ENCODE results near the gene LRRC2. TPM values are rescaled to one million over a fixed set of nuclear protein-coding genes. Genes with fewer than 3 reads are reported as not detected.

LRRC2 gene, protein sequence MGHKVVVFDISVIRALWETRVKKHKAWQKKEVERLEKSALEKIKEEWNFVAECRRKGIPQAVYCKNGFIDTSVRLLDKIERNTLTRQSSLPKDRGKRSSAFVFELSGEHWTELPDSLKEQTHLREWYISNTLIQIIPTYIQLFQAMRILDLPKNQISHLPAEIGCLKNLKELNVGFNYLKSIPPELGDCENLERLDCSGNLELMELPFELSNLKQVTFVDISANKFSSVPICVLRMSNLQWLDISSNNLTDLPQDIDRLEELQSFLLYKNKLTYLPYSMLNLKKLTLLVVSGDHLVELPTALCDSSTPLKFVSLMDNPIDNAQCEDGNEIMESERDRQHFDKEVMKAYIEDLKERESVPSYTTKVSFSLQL
- total RNA-seq: 1 to 10 TPM; 2.0 to 8.3 TPM

DNA sequence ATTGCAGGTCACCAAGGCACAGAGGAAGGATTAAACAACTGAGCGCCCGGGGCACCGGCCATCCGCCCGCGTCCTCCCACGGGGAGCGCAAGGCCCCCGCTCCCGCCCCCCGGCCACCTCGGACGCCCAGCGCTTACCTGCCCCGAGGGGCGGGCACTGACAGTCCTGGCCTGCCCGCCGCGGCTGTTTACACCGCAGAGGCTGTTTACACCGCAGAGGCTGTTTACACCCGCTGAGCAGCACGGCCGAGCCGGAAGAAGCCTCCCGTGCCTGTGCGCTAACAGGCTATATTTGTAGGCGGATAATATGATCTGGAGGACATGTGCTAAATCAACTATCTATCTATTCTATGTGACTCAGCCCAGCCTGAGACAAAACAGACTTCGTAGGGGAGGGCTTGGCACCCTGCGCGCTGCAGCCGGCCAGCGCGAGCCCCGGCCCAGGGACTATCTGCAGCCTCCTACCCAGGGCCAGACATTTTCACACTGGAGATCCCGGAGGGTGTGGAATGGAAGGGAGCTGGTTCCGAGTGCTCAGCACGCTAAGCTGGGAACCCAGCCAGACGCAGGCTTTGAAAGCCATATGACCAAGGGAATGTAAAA lies at the start of gene LRRC2:
LRRC2 (minus strand) TSS at position 263 of the 602 bp plus-strand sequence. CDS start 14,711 bp downstream, outside the sequence.

DNA sequence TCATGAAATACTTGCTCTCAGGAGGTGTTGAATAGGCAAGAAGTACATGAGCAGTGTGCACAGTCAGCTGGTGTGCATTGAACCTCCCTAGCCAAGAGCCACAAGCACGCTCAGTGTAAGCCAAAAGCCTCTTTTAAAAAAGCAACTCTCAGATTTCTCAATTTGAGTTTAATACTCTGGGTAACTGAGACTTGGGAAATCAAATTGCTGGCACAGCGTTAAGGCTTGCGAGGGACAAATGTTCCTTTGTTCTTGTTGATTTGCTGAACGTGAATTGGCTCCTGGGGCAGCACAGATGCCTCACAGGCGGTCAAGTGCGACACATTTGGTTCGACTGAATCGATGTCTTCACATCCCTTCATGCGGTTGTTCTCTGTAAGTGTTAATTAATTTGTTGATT lies 46.2 kb upstream of the LRRC2 start, which contains the start of gene FAM240A:
FAM240A (plus strand) TSS at position 202 of the 400 bp plus-strand sequence; CDS start at position 361, 159 bp downstream.

DNA sequence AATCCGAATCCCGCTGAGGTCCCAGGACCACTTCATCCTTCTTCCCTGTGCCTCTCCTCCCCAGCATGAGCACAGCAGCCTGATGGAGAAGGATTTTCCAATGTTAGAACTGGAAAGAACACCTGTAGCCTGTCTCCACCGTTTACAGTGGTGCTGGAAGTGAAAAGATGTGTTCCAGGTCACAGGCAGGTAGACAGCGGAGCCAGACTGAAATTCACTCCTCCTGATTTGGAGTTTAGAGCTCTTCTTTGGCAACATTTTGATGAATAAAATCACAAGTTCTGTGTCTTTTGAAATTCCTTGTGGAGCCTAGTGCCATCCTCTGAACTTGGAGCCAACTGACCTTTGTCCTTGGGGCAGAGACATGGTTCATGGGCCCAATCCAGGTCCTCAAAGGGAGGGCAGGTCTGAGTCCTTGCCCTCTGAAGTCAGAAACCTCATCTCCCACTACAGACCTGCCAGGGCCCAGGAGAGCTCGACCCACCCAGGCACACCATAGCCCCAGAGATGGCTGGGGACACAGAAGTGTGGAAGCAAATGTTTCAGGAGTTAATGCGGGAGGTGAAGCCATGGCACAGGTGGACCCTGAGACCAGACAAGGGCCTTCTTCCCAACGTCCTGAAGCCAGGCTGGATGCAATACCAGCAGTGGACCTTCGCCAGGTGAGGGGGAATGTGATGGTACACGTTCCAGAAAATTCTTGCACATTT lies 68.4 kb downstream of the LRRC2 start, which contains the start of gene RTP3:
RTP3 (plus strand) TSS at position 421 of the 710 bp plus-strand sequence; CDS start at position 508, 87 bp downstream.

Other genes with a start within 250 kb of the LRRC2 start
- not detected for gene CCR2, start 212.2 kb downstream of the LRRC2 start, total RNA-seq
- gene CCR5, start 195.4 kb downstream of the LRRC2 start, total RNA-seq: not detected
- under 1 TPM in 1 of 2 donors, not detected in 1; 0.33 TPM for gene CCRL2, start 159.0 kb downstream of the LRRC2 start, total RNA-seq
- gene LTF, start 101.4 kb downstream of the LRRC2 start, total RNA-seq: 1 to 10 TPM in 1 of 2 donors, not detected in 1; 3.4 TPM
- gene RTP3, start 68.3 kb downstream of the LRRC2 start, total RNA-seq: not detected
- not detected for gene FAM240A, start 46.2 kb upstream of the LRRC2 start, total RNA-seq
- gene ALS2CL, start 127.4 kb upstream of the LRRC2 start, total RNA-seq: 1 to 10 TPM in 1 of 2 donors, under 1 TPM in 1; 0.67 to 4.5 TPM
- not detected for gene TMIE, start 135.1 kb upstream of the LRRC2 start, total RNA-seq
- gene PRSS50, start 151.6 kb upstream of the LRRC2 start, total RNA-seq: not detected